Smooth muscle cell (in vitro differentiated cells): ENCODE results near the gene C3. TPM values are rescaled to one million over a fixed set of nuclear protein-coding genes. Genes with fewer than 3 reads are reported as not detected.

Experiments used
- DNase-seq: peaks from one replicate; lab custom pipeline; 2025; ENCODE audit not compliant: unreplicated experiment; lab: John Stamatoyannopoulos, UW
- H2AFZ ChIP-seq: fragments of 200-600 bp; sonication (generic); 2 replicates; pipeline ENCODE4 v1.6.0; 2016; ENCODE audit warnings: antibody characterized with exemption, low read depth, mild to moderate bottlenecking
- H3F3A ChIP-seq: fragments of 200-600 bp; sonication (generic); 2 replicates; pipeline ENCODE4 v1.6.0; 2017; ENCODE audit warnings: antibody characterized with exemption, low read depth
- H3K27ac ChIP-seq: fragments of 200-600 bp; sonication (generic); 2 replicates; pipeline ENCODE4 v1.5.1; 2016; ENCODE audit warnings: low read depth, mild to moderate bottlenecking
- H3K27me3 ChIP-seq: fragments of 200-600 bp; sonication (generic); 2 replicates; pipeline ENCODE4 v1.6.1; 2016; ENCODE audit warnings: low read depth, mild to moderate bottlenecking
- H3K36me3 ChIP-seq: fragments of 200-600 bp; sonication (generic); 2 replicates; pipeline ENCODE4 v1.5.1; 2016; ENCODE audit warnings: low read depth
- H3K4me1 ChIP-seq: fragments of 200-600 bp; sonication (generic); 2 replicates; pipeline ENCODE4 v1.5.1; 2016; ENCODE audit warnings: low read depth
- H3K4me2 ChIP-seq: fragments of 200-600 bp; sonication (generic); 2 replicates; pipeline ENCODE4 v1.6.0; 2016; ENCODE audit warnings: mild to moderate bottlenecking
- H3K4me3 ChIP-seq: fragments of 200-600 bp; sonication (generic); 2 replicates; pipeline ENCODE4 v1.5.1; 2016; ENCODE audit warnings: mild to moderate bottlenecking
- H3K79me2 ChIP-seq: fragments of 200-600 bp; sonication (generic); 2 replicates; pipeline ENCODE4 v1.6.0; 2016; ENCODE audit warnings: low read depth, mild to moderate bottlenecking
- H3K9ac ChIP-seq: fragments of 200-600 bp; sonication (generic); 2 replicates; pipeline ENCODE4 v1.6.0; 2016; ENCODE audit warnings: low read depth
- H3K9me3 ChIP-seq: fragments of 200-600 bp; sonication (generic); replicated peaks from 2 replicates; pipeline ENCODE4 v1.5.1; 2016; ENCODE audit warnings: low read depth
- H4K20me1 ChIP-seq: fragments of 200-600 bp; sonication (generic); 2 replicates; pipeline ENCODE4 v1.6.0; 2016; ENCODE audit warnings: low read depth
- WGBS: methylation state at CpG from one replicate; pipeline ENCODE4 v1.1.7; 2016; ENCODE audit warnings: low lambda C conversion rate; 5-methylcytosine and 5-hydroxymethylcytosine counted together
- polyA plus RNA-seq: library from polyadenylated mRNA; unstranded; fragments of >200 nt; fragmentation: Nextera tagmentation; extraction: Ambion mirVana; gene quantifications from 2 replicates; pipeline ENCODE4 v1.2.1, GENCODE V29; 2016
- total RNA-seq: library from RNA; depleted of rRNA; stranded (reverse); fragments of >200 nt; gene quantifications from 2 replicates; pipeline ENCODE4 v1.2.3, GENCODE V29; 2014
- TF ChIP-seq, protein P1 (sequence below): fragments of 200-600 bp; sonication (generic); IDR thresholded peaks from 2 replicates; pipeline ENCODE4 v1.5.1; 2017; ENCODE audit warnings: borderline replicate concordance, mild to moderate bottlenecking, antibody characterized with exemption; ENCODE audit not compliant: insufficient read depth, poor library complexity, severe bottlenecking

C3 gene
- total and polyA plus RNA-seq, 2 experiments from 2014 or later = 6.4 to 25.1 TPM

DNA sequence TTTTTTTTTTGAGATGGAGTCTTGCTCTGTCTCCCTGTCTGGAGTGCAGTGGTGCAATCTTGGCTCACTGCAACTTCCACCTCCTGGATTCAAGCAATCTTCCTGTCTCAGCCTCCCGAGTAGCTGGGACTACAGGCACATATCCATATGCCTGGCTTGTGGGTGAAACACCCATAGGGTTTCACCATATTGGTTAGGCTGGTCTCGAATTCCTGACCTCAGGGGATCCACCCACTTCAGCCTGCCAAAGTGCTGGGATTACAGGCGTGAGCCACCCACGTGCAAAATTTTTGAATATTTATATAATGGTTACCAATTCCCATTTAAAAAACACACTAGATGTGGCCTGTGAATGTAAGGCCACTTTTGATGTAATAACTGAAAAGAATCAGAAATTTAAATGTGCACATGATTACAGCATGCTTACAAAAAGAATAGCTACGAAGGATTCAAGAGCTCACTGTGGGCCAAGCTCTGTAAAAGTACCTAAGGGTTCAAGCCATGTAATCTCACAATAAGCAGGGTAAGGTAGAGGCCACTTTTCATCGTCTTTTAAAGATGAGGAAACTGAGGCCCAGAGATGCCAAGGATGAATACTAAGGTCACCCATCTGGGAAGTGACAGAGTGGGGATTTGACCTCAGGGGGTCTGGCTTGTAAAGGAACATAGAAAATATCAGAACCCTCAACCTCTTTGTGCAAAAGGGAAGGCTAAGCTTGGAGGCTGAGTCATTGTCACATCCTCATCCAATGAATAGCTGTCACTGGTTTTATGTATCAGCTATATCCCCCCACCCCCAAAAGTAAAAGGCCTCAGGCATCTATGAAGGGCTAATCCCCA, 68.3 kb downstream of the C3 start:
- Histone ChIP-seq H3K79me2 (no peaks in the 10 kb centered on the region), H4K20me1 (no peaks in the 10 kb centered on the region), H2AFZ (no peak overlapping the region), H3K9ac (no peak overlapping the region), H3K4me3 (no peak overlapping the region), H3K36me3 (no peaks in the 10 kb centered on the region), H3F3A (no peaks in the 10 kb centered on the region), H3K27me3 (no peaks in the 10 kb centered on the region), H3K9me3 (no peaks in the 10 kb centered on the region), H3K4me1 (no peaks in the 10 kb centered on the region), H3K27ac (no peak overlapping the region), H3K4me2 (no peak overlapping the region)
- DNase-seq = no peak
- TF ChIP-seq, protein P1, sequence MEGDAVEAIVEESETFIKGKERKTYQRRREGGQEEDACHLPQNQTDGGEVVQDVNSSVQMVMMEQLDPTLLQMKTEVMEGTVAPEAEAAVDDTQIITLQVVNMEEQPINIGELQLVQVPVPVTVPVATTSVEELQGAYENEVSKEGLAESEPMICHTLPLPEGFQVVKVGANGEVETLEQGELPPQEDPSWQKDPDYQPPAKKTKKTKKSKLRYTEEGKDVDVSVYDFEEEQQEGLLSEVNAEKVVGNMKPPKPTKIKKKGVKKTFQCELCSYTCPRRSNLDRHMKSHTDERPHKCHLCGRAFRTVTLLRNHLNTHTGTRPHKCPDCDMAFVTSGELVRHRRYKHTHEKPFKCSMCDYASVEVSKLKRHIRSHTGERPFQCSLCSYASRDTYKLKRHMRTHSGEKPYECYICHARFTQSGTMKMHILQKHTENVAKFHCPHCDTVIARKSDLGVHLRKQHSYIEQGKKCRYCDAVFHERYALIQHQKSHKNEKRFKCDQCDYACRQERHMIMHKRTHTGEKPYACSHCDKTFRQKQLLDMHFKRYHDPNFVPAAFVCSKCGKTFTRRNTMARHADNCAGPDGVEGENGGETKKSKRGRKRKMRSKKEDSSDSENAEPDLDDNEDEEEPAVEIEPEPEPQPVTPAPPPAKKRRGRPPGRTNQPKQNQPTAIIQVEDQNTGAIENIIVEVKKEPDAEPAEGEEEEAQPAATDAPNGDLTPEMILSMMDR = no peak
- 84% methylated on average over 6 of the region's 6 CpGs for WGBS

DNA sequence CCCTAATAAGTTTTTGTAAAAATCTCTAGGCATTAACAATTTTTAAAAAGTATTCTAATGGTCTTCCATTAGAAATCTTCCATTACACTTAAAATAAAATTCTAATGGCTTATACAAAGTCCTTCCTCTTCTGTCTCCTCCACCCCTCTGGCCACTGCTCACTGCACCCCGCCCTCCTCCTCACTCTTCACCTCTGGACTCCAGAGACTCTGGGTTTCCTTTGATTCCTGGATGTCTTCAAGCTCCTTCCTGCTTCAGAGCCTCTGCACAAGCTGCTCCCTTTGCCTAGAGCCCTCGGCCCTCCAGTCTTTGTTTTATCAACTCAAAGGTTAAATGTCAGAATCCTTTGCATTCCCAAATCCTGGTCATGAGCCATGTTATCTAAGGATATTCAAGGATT, 71.3 kb downstream of the C3 start:
- TF ChIP-seq, protein P1 = no peak
- Histone ChIP-seq H3F3A (no peaks in the 10 kb centered on the region), H3K9ac (no peak overlapping the region), H3K27ac (no peak overlapping the region), H3K4me1 (no peaks in the 10 kb centered on the region), H3K36me3 (no peaks in the 10 kb centered on the region), H3K4me3 (no peak overlapping the region), H3K9me3 (no peaks in the 10 kb centered on the region), H2AFZ (no peak overlapping the region), H3K79me2 (no peaks in the 10 kb centered on the region), H4K20me1 (no peaks in the 10 kb centered on the region), H3K4me2 (no peak overlapping the region), H3K27me3 (no peaks in the 10 kb centered on the region)
- WGBS = 65% methylated on average over 2 of the region's 2 CpGs
- DNase-seq = no peak

DNA sequence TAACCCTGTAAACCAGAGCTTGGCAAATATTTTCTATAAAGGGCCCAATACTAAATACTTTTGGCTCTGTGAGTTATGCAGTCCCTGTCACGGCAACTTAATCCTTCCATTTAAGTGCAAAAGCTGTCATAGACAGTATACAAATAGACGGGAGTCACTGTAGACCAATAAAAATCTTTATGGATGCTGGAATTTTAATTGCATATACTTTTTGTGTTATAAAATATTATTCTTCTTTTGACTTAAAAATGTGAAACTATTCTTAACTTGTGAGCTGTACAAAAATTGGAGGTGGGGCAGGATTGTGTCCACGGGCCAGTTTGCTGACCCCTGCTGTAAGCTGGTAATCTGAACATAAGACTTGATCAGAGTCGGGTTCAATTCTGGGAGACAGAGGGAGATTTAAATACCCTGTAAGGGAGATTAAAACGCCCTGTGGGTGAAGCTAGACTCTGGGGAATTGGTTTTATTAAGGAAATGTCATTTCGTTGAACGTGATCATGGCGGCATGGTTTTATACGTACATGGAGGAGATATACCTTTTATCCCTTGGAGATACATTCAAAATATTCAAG, 72.2 kb downstream of the C3 start:
- H3K4me3 ChIP-seq = no peak overlapping the region
- WGBS = 83% methylated on average over 9 of the region's 9 CpGs
- no peaks in the 10 kb centered on the region for H3K36me3 ChIP-seq
- H3K9me3 ChIP-seq = no peaks in the 10 kb centered on the region
- no peak overlapping the region for H3K9ac ChIP-seq
- DNase-seq = no peak
- no peak overlapping the region for H2AFZ ChIP-seq
- no peaks in the 10 kb centered on the region for H3K27me3 ChIP-seq
- H3K27ac ChIP-seq = no peak overlapping the region
- no peak overlapping the region for H3K4me2 ChIP-seq
- H3F3A ChIP-seq = no peaks in the 10 kb centered on the region
- H3K79me2 ChIP-seq = no peaks in the 10 kb centered on the region
- H3K4me1 ChIP-seq = no peaks in the 10 kb centered on the region
- TF ChIP-seq, protein P1 = no peak
- H4K20me1 ChIP-seq = no peaks in the 10 kb centered on the region
